ENCODE measurements around the gene HDLBP. TPM values are rescaled to one million over a fixed set of nuclear protein-coding genes. Genes with fewer than 3 reads are reported as not detected.

The HDLBP gene
- total RNA-seq, 2 donors from 2014 or later = 274 to 287 TPM

DNA sequence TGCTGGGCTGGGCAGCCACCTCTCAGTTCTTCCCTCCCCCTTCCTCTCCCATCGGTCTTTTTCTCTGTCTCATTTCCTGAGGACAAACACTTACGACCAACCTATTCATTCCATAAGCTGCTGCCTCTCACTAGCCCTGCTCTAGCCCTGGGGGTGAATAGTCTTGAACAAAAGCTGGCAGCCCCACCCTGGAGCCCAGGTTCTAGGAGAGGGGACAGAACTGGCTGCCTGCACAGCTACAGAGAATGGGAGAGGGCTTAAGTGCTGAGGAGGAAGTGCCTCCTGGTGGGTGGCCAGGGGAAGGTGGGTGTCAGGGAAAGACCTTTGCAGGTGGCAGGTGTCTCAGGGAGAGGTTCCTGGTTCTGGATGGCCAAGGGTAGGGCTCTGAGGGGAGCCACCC, 104.2 kb downstream of the HDLBP start:
- Histone ChIP-seq H3K36me3 (no peaks in the 10 kb centered on the region), H3K9me3 (no peaks in the 10 kb centered on the region), H3K4me1 (no peaks in the 10 kb centered on the region), H3K4me3 (no peak overlapping the region), H3K27ac (no peak overlapping the region), H3K27me3 (no peaks in the 10 kb centered on the region)
- no peak for DNase-seq (ENCODE audit: low spot score)
- TF ChIP-seq, protein P1, sequence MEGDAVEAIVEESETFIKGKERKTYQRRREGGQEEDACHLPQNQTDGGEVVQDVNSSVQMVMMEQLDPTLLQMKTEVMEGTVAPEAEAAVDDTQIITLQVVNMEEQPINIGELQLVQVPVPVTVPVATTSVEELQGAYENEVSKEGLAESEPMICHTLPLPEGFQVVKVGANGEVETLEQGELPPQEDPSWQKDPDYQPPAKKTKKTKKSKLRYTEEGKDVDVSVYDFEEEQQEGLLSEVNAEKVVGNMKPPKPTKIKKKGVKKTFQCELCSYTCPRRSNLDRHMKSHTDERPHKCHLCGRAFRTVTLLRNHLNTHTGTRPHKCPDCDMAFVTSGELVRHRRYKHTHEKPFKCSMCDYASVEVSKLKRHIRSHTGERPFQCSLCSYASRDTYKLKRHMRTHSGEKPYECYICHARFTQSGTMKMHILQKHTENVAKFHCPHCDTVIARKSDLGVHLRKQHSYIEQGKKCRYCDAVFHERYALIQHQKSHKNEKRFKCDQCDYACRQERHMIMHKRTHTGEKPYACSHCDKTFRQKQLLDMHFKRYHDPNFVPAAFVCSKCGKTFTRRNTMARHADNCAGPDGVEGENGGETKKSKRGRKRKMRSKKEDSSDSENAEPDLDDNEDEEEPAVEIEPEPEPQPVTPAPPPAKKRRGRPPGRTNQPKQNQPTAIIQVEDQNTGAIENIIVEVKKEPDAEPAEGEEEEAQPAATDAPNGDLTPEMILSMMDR (IDR thresholded peaks at IDR 0.05) = no peak

DNA sequence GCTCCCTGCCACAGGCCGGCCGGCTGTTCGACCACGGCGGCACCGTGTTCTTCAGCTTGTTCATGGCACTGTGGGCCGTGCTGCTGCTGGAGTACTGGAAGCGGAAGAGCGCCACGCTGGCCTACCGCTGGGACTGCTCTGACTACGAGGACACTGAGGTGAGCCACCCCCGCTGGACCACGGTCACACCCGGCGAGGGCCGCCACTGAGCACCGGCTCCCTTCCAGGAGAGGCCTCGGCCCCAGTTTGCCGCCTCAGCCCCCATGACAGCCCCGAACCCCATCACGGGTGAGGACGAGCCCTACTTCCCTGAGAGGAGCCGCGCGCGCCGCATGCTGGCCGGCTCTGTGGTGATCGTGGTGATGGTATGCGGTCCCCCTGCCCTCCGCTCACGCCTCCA, 106.2 kb downstream of the HDLBP start:
- TF ChIP-seq, protein P1 (IDR thresholded peaks at IDR 0.05) = no peak
- Histone ChIP-seq H3K4me3 (no peak overlapping the region), H3K9me3 (no peaks in the 10 kb centered on the region), H3K27me3 (no peaks in the 10 kb centered on the region), H3K27ac (no peak overlapping the region), H3K4me1 (no peaks in the 10 kb centered on the region), H3K36me3 (no peaks in the 10 kb centered on the region)
- DNase-seq (ENCODE audit: low spot score) = no peak

DNA sequence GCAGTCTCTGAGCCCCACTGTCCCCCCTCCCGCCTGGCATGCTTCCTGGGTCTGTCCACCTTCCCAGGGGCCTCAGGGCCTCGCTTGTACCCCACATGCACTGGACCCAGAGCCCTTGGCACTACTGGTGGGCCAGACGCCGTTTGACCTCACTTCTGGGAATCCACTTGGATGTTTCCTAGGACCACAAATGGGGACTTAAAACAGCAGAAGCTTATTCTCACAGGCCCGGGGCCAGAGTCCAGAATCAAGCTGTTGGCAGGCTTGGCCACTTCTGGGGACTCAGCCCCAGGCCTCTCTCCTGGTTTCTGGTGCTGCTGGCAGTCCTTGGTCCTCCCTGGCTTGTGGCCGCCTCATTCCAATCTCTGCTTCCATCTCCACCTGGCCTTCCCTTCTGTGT, 107.4 kb downstream of the HDLBP start:
- no peak for DNase-seq (ENCODE audit: low spot score)
- TF ChIP-seq, protein P1 (IDR thresholded peaks at IDR 0.05) = no peak
- no peak overlapping the region for H3K27ac ChIP-seq
- no peaks in the 10 kb centered on the region for H3K27me3 ChIP-seq
- no peaks in the 10 kb centered on the region for H3K9me3 ChIP-seq
- no peaks in the 10 kb centered on the region for H3K4me1 ChIP-seq
- no peak overlapping the region for H3K4me3 ChIP-seq
- H3K36me3 ChIP-seq = no peaks in the 10 kb centered on the region

DNA sequence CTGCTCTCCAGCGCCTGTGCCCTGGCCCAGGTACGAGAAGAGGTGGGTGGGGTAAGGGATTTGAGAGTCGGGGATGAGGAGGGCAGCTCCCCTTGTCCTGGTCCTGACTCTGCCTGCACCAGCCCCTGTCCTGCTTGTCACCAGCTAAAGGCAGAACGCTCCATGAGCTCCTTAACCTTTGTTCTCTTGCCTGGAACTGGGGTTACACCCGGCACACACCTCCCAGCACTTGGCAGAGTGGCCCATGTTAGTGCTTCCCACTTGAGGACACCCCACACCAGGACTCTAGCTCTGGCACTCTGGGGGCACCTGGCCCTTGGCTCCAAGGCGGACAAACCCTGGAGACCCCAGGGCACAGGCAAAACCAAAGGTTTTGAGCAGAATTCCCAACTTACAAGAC, 107.8 kb downstream of the HDLBP start:
- TF ChIP-seq, protein P1 (IDR thresholded peaks at IDR 0.05) = no peak
- no peak for DNase-seq (ENCODE audit: low spot score)
- Histone ChIP-seq H3K27ac (no peak overlapping the region), H3K27me3 (no peaks in the 10 kb centered on the region), H3K36me3 (no peaks in the 10 kb centered on the region), H3K4me1 (no peaks in the 10 kb centered on the region), H3K4me3 (no peak overlapping the region), H3K9me3 (no peaks in the 10 kb centered on the region)

DNA sequence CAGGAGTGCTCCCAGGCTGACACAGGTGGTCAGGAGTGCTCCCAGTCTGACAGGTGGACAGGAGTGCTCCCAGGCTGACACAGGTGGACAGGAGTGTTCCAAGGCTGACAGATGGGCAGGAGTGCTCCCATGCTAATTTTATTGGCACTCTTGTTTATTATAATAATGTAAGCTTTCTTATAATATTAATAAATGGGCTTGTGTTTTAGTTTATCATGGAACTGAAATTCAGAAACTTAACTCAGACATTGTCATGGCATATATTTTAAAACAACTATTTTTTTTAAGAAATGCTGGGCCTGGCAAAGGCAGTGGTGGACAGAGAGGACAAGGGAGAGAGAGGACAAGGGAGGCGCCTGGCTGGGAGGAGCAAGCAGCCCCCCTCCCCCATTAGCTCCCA, 108.3 kb downstream of the HDLBP start:
- H3K4me1 ChIP-seq = no peaks in the 10 kb centered on the region
- H3K4me3 ChIP-seq = no peak overlapping the region
- TF ChIP-seq, protein P1 (IDR thresholded peaks at IDR 0.05) = no peak
- DNase-seq (ENCODE audit: low spot score) = no peak
- H3K27ac ChIP-seq = no peak overlapping the region
- H3K9me3 ChIP-seq = no peaks in the 10 kb centered on the region
- no peaks in the 10 kb centered on the region for H3K36me3 ChIP-seq
- no peaks in the 10 kb centered on the region for H3K27me3 ChIP-seq

DNA sequence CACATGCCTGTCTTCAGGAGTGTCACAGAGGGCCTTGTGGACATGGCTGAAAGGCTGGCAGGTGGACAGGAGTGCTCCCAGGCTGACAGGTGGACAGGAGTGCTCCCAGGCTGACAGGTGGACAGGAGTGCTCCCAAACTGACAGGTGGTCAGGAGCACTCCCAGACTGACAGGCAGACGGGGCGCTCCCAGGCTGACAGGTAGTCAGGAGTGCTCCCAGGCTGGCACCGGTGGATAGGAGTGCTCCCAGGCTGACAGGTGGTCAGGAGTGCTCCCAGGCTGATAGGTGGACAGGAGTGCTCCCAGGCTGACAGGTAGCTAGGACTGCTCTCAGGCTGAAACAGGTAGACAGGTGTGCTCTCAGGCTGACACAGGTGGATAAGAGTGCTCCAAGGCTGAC, 110.4 kb downstream of the HDLBP start:
- DNase-seq (ENCODE audit: low spot score) = no peak
- Histone ChIP-seq H3K4me3 (no peak overlapping the region), H3K27me3 (no peaks in the 10 kb centered on the region), H3K9me3 (no peaks in the 10 kb centered on the region), H3K36me3 (no peaks in the 10 kb centered on the region), H3K27ac (no peak overlapping the region), H3K4me1 (no peaks in the 10 kb centered on the region)
- TF ChIP-seq, protein P1 (IDR thresholded peaks at IDR 0.05) = no peak
